Osteocyte (in vitro differentiated cells): ENCODE results near the gene VWA5A. TPM values are rescaled to one million over a fixed set of nuclear protein-coding genes. Genes with fewer than 3 reads are reported as not detected.

Source experiments
- DNase-seq: peaks from one replicate; pipeline ENCODE4 v3.0.0; 2021; ENCODE audit warnings: mixed read lengths; ENCODE audit not compliant: unreplicated experiment; ENCODE audit errors: extremely low spot score
- H3K27ac Mint-ChIP-seq: one replicate; pipeline ENCODE4 v1.8.0; 2021; ENCODE audit warnings: mild to moderate bottlenecking, mixed read lengths; ENCODE audit not compliant: unreplicated experiment
- H3K27me3 Mint-ChIP-seq: one replicate; pipeline ENCODE4 v1.8.0; 2021; ENCODE audit warnings: mixed read lengths; ENCODE audit not compliant: unreplicated experiment
- H3K36me3 Mint-ChIP-seq: one replicate; pipeline ENCODE4 v1.8.0; 2021; ENCODE audit warnings: mixed read lengths; ENCODE audit not compliant: unreplicated experiment
- H3K4me1 Mint-ChIP-seq: one replicate; pipeline ENCODE4 v1.8.0; 2021; ENCODE audit warnings: mixed read lengths; ENCODE audit not compliant: unreplicated experiment
- H3K4me3 Mint-ChIP-seq: one replicate; pipeline ENCODE4 v1.8.0; 2021; ENCODE audit warnings: mild to moderate bottlenecking, moderate library complexity, mixed read lengths; ENCODE audit not compliant: unreplicated experiment
- H3K9me3 Mint-ChIP-seq: one replicate; pipeline ENCODE4 v1.8.0; 2021; ENCODE audit warnings: mixed read lengths; ENCODE audit not compliant: unreplicated experiment
- total RNA-seq: library from RNA; stranded (reverse); gene quantifications from 2 replicates; pipeline ENCODE4 v1.2.1, GENCODE V29; 2021
- TF ChIP-seq, protein P1 (sequence below): fragments of 200-600 bp; sonication (generic); IDR thresholded peaks from 2 replicates; pipeline ENCODE4 v1.5.0; 2021; ENCODE audit warnings: antibody characterized with exemption, mild to moderate bottlenecking, moderate library complexity

The VWA5A gene
- total RNA-seq, 1 donor from 2014 or later: 10.0 TPM

DNA sequence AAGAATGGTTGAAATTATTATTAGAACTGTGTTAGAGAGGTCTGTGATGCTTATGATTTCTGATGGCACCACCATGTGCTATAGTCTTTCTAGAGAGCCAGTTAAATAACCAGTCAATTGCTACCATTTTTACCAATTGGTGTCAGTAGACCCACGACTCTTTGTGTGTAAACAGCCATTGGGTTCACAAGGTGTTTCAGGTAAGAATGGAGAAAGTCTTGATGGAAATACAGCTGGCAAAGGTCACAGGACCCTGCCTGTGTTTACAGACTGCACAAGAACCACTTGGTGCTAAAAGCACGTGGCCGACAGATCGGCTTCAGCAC, 43.7 kb upstream of the VWA5A start:
- no peak overlapping the region for H3K27ac Mint-ChIP-seq
- H3K4me3 Mint-ChIP-seq: no peak overlapping the region
- peaks cover 38% of the 10 kb centered on the region for H3K27me3 Mint-ChIP-seq
- no peaks in the 10 kb centered on the region for H3K36me3 Mint-ChIP-seq
- peaks cover 3% of the 10 kb centered on the region for H3K4me1 Mint-ChIP-seq
- no peak for DNase-seq
- H3K9me3 Mint-ChIP-seq: no peaks in the 10 kb centered on the region
- TF ChIP-seq, protein P1, sequence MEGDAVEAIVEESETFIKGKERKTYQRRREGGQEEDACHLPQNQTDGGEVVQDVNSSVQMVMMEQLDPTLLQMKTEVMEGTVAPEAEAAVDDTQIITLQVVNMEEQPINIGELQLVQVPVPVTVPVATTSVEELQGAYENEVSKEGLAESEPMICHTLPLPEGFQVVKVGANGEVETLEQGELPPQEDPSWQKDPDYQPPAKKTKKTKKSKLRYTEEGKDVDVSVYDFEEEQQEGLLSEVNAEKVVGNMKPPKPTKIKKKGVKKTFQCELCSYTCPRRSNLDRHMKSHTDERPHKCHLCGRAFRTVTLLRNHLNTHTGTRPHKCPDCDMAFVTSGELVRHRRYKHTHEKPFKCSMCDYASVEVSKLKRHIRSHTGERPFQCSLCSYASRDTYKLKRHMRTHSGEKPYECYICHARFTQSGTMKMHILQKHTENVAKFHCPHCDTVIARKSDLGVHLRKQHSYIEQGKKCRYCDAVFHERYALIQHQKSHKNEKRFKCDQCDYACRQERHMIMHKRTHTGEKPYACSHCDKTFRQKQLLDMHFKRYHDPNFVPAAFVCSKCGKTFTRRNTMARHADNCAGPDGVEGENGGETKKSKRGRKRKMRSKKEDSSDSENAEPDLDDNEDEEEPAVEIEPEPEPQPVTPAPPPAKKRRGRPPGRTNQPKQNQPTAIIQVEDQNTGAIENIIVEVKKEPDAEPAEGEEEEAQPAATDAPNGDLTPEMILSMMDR: peak; percentile 1

DNA sequence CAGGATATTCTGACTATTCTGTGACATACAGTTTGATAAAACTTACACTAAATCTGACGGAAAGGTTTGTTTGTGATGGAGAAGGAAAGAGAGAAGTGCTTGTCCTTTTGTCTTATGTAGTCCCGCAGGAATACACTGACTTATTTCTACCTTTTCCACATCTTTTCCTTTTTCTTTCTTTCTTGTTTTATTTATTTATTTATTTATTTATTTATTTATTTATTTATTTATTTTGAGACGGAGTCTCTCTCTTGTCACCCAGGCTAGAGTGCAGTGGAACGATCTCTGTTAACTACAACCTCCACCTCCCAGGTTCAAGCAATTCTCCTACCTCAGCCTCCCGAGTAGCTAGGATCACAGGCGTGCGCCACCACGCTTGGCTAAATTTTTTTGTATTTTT, 43.1 kb upstream of the VWA5A start:
- Mint-ChIP-seq H3K36me3 (no peaks in the 10 kb centered on the region), H3K9me3 (no peaks in the 10 kb centered on the region), H3K4me1 (peaks cover 3% of the 10 kb centered on the region), H3K27ac (no peak overlapping the region), H3K27me3 (peaks cover 38% of the 10 kb centered on the region), H3K4me3 (no peak overlapping the region)
- TF ChIP-seq, protein P1: no peak
- no peak for DNase-seq

DNA sequence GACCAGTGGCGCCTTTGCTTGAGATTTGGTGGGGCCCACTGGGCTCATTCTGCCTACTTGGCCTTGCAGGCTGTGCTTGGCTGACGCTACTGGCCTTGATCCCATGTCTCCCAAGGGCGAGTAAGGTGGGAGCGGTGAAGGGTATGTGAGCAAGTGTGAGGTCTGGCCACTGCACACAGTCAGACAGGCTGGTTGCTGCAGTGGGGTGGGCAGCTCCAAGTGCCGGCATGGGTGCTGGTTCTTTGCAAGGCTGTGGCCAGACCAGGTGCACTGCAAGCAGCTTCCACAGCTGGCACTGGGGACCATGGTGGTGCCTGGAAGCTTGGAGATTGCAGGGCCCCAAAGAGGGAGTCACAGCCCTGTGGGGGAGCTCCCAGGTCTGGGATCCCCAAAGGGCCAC, 40.7 kb upstream of the VWA5A start:
- H3K27me3 Mint-ChIP-seq: peaks cover 29% of the 10 kb centered on the region
- H3K27ac Mint-ChIP-seq: no peak overlapping the region
- no peaks in the 10 kb centered on the region for H3K36me3 Mint-ChIP-seq

DNA sequence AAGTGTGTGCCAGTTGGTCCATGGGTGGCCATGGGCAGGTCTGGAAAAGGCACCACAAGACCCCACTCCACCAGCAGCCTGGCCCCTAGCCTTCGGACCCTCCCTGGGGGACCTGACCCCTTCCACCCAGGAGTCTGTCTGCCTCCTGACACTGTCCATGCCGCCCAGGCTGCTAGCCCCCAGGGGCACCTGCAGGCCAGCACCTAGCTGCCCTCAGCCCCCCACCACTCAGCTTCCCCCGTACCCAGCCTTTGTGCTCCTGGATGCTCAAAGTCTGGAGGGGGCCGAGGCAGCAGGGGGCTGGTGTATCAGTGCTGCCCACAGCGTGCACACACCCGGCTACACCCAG, 39.8 kb upstream of the VWA5A start:
- Mint-ChIP-seq H3K27me3 (peaks cover 26% of the 10 kb centered on the region), H3K36me3 (no peaks in the 10 kb centered on the region), H3K4me1 (no peaks in the 10 kb centered on the region), H3K9me3 (no peaks in the 10 kb centered on the region), H3K4me3 (no peak overlapping the region), H3K27ac (no peak overlapping the region)
- TF ChIP-seq, protein P1: no peak
- no peak for DNase-seq

More for the DNA sequence above, 40.7 kb upstream of the VWA5A start:
- peaks cover 1% of the 10 kb centered on the region for H3K4me1 Mint-ChIP-seq
- TF ChIP-seq, protein P1: no peak
- H3K9me3 Mint-ChIP-seq: no peaks in the 10 kb centered on the region
- H3K4me3 Mint-ChIP-seq: no peak overlapping the region
- DNase-seq: no peak

DNA sequence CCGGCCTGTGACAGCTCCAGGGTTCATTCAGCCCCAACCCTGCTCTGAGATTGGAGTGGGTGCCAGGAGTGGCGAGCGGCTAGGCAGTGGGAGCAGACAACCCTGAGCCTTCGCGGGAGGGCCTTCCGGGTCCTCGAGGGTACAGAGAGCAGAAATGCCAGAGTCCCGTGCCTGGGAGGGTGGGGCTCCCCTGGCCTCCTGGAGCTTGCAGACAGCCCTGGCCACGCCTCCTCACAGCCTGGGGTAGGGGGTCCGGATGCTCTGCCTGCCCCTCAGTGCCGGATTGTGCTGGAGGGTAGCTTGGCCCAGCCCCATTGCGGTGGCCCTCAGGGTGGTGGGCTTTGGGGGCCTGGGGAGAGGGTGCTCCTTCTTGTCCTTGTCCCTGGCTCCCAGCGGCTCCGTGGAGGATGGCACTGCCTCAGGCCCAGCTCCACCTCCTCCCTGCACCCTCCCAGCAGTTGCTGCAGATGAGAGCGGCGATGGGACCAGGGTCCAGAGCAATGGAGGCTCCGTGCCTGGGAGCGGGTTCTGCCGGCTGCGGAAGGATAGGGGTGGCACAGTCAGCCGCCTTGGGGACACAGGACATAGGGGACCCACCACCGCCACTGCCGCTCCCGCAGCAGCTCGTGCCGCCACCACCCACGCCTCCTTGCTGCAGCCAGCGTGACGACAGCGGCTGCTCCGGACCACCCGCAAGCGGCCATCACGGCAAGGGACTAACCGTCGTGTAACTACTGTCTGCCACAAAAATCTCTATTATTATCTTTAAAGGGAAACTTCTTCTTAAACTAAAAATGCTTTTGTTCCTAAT, 39.2 kb upstream of the VWA5A start:
- H3K27me3 Mint-ChIP-seq: peaks cover 24% of the 10 kb centered on the region
- no peak overlapping the region for H3K27ac Mint-ChIP-seq
- H3K4me3 Mint-ChIP-seq: no peak overlapping the region
- H3K4me1 Mint-ChIP-seq: no peaks in the 10 kb centered on the region
- TF ChIP-seq, protein P1: no peak
- no peak for DNase-seq
- H3K9me3 Mint-ChIP-seq: no peaks in the 10 kb centered on the region
- H3K36me3 Mint-ChIP-seq: no peaks in the 10 kb centered on the region
